Neuronal stem cell (in vitro differentiated cells): ENCODE measurements around the gene FARP1.
"Not testable (repeated sequence)": the region's sequence is repeated elsewhere in the genome, so short reads cannot be mapped to it uniquely, and the experiment has no call there.

Experiments used
- DNase-seq: peaks from one replicate; pipeline ENCODE4 v3.0.0-alpha.2; 2013; ENCODE audit warnings: low spot score
- H2AFZ ChIP-seq: one replicate; pipeline ENCODE4 v1.6.1; 2013; ENCODE audit warnings: mild to moderate bottlenecking, low read length, inconsistent platforms
- H2AK5ac ChIP-seq: 2 replicates; pipeline ENCODE4 v1.6.1; 2013; ENCODE audit warnings: low read depth, mild to moderate bottlenecking, inconsistent platforms, low read length, moderate library complexity, mixed read lengths
- H2BK120ac ChIP-seq: 2 replicates; pipeline ENCODE4 v1.6.1; 2013; ENCODE audit warnings: low read depth, mild to moderate bottlenecking, inconsistent platforms, low read length, moderate library complexity, mixed read lengths
- H2BK12ac ChIP-seq: one replicate; pipeline ENCODE4 v1.6.1; 2013; ENCODE audit warnings: low read length, inconsistent platforms
- H2BK15ac ChIP-seq: 2 replicates; pipeline ENCODE4 v1.6.1; 2013; ENCODE audit warnings: mild to moderate bottlenecking, low read length, inconsistent platforms, mixed read lengths
- H2BK5ac ChIP-seq: one replicate; pipeline ENCODE4 v1.6.1; 2013; ENCODE audit warnings: inconsistent platforms, mild to moderate bottlenecking, low read length, moderate library complexity
- H3K14ac ChIP-seq: one replicate; pipeline ENCODE4 v1.6.1; 2013; ENCODE audit warnings: low read length, inconsistent platforms
- H3K18ac ChIP-seq: 2 replicates; pipeline ENCODE4 v1.6.1; 2013; ENCODE audit warnings: low read length, inconsistent platforms
- H3K23ac ChIP-seq: 2 replicates; pipeline ENCODE4 v1.6.1; 2013; ENCODE audit warnings: low read depth, mild to moderate bottlenecking, mixed read lengths, low read length, inconsistent platforms; ENCODE audit not compliant: poor library complexity
- H3K27ac ChIP-seq: replicated peaks from 3 replicates; pipeline ENCODE4 v1.5.1; 2013; ENCODE audit warnings: low read length, inconsistent platforms
- H3K27me3 ChIP-seq, 3 experiments: 2 replicates each; pipeline ENCODE4 v1.6.1; 2013; ENCODE audit warnings: low read length in 3 of 3, mild to moderate bottlenecking in 2 of 3, inconsistent platforms in 1 of 3, low read depth in 1 of 3, mixed read lengths in 1 of 3, moderate library complexity in 1 of 3; ENCODE audit not compliant: control insufficient read depth in 3 of 3, insufficient read depth in 3 of 3
- H3K36me3 ChIP-seq, 2 donors: replicated peaks in 1 of 2; 2 replicates each; pipeline ENCODE4 v1.6.1; 2013; ENCODE audit warnings: low read length in 2 of 2; ENCODE audit not compliant: control insufficient read depth in 2 of 2, insufficient read depth in 2 of 2
- H3K4ac ChIP-seq: 2 replicates; pipeline ENCODE4 v1.6.1; 2013; ENCODE audit warnings: inconsistent platforms, mild to moderate bottlenecking, low read length, moderate library complexity
- H3K4me1 ChIP-seq, 2 donors: 1 replicate in 1 of 2; 2 replicates in 1 of 2; pipeline ENCODE4 v1.6.1; 2013; ENCODE audit warnings: low read length in 2 of 2, low read depth in 1 of 2; ENCODE audit not compliant: control insufficient read depth in 2 of 2, insufficient read depth in 1 of 2
- H3K4me2 ChIP-seq: one replicate; pipeline ENCODE4 v1.6.1; 2013; ENCODE audit warnings: mild to moderate bottlenecking, low read length, inconsistent platforms; ENCODE audit not compliant: insufficient read depth, poor library complexity, severe bottlenecking
- H3K4me3 ChIP-seq, 2 donors: 2 replicates each; pipeline ENCODE4 v1.5.1; 2013; ENCODE audit warnings: low read length in 2 of 2, mild to moderate bottlenecking in 2 of 2, inconsistent platforms in 1 of 2, moderate library complexity in 1 of 2
- H3K79me1 ChIP-seq: one replicate; pipeline ENCODE4 v1.6.1; 2013; ENCODE audit warnings: low read depth, mild to moderate bottlenecking, inconsistent platforms, low read length, moderate library complexity
- H3K9ac ChIP-seq: one replicate; pipeline ENCODE4 v1.6.1; 2013; ENCODE audit warnings: mild to moderate bottlenecking, low read depth, low read length, inconsistent platforms; ENCODE audit not compliant: poor library complexity
- H3K9me3 ChIP-seq, 2 donors: replicated peaks in 1 of 2; 2 replicates each; pipeline versions ENCODE3 to v1.6.1; 2013; ENCODE audit warnings: low read length in 2 of 2, mild to moderate bottlenecking in 2 of 2, inconsistent platforms in 1 of 2, low read depth in 1 of 2, mixed read lengths in 1 of 2, moderate library complexity in 1 of 2; ENCODE audit not compliant: control insufficient read depth in 2 of 2, insufficient read depth in 1 of 2
- H4K8ac ChIP-seq: one replicate; pipeline ENCODE4 v1.6.1; 2013; ENCODE audit warnings: low read depth, mild to moderate bottlenecking, inconsistent platforms, low read length, moderate library complexity
- H4K91ac ChIP-seq: one replicate; pipeline ENCODE4 v1.6.1; 2013; ENCODE audit warnings: low read length, low read depth, mild to moderate bottlenecking, inconsistent platforms; ENCODE audit not compliant: poor library complexity
- WGBS, 2 donors: extraction: QIAGEN DNeasy Blood & Tissue Kit; methylation state at CpG; one replicate each; pipeline ENCODE4 v1.1.7; 2013; ENCODE audit warnings: missing lambda C conversion rate in 2 of 2, mixed read lengths in 1 of 2; ENCODE audit not compliant: insufficient read length in 2 of 2, insufficient replicate concordance in 1 of 2; ENCODE audit errors: extremely low coverage in 2 of 2; 5-methylcytosine and 5-hydroxymethylcytosine counted together

FARP1 gene

DNA sequence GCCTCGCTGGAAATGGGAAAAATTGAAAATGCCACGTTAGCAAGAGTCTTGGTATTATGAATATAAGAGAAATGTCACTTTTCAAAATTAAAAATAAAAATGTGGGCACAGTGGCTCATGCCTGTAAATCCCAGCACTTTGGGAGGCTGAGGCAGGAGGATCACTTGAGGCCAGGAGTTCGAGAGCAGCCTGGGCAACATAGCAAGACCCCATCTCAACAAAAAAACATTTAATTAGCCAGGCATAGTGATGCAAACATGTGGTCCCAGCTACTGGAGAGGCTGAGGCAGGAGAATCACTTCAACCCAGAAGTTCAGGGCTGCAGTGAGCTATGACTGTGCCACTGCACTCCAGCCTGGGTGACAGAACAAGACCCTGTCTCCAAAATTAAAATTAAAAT is 270.4 kb downstream of the FARP1 start:
- not testable (repeated sequence) for H3K4me1 ChIP-seq, H2BK120ac ChIP-seq, H2BK5ac ChIP-seq, H2BK12ac ChIP-seq, H3K23ac ChIP-seq, H3K9ac ChIP-seq, H3K27me3 ChIP-seq, H3K4ac ChIP-seq, DNase-seq, H2AFZ ChIP-seq, H3K4me3 ChIP-seq, H3K4me2 ChIP-seq, H4K91ac ChIP-seq, H2AK5ac ChIP-seq, H4K8ac ChIP-seq, H3K79me1 ChIP-seq, H3K9me3 ChIP-seq, H3K14ac ChIP-seq, H3K27ac ChIP-seq, H3K18ac ChIP-seq, H2BK15ac ChIP-seq
- WGBS, 2 donors: no CpG with 5 or more reads among the region's 3 CpGs
- H3K36me3 ChIP-seq: peaks cover 26 to 89% of the 10 kb centered on the region in 2 donors

DNA sequence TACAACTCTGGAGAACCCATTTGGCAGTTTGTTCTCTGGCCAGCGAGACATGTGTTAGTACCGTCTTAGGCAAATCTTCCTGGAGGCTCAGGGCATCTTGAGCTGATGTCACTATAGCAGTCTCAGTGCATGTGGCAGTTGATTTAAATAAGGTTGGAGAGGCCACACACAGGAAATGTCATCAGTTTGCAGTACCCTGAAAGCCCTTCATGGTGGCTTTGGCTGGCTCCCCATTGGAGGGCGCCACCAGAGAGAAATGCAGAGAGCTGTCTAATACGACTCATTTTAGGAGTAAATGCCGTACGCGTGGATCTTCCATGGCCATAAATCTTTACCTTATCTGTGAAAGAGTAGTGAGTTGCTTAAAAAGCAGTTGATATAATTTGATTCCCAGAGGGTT is 270.9 kb downstream of the FARP1 start:
- no peak overlapping the region for H2BK15ac ChIP-seq

DNA sequence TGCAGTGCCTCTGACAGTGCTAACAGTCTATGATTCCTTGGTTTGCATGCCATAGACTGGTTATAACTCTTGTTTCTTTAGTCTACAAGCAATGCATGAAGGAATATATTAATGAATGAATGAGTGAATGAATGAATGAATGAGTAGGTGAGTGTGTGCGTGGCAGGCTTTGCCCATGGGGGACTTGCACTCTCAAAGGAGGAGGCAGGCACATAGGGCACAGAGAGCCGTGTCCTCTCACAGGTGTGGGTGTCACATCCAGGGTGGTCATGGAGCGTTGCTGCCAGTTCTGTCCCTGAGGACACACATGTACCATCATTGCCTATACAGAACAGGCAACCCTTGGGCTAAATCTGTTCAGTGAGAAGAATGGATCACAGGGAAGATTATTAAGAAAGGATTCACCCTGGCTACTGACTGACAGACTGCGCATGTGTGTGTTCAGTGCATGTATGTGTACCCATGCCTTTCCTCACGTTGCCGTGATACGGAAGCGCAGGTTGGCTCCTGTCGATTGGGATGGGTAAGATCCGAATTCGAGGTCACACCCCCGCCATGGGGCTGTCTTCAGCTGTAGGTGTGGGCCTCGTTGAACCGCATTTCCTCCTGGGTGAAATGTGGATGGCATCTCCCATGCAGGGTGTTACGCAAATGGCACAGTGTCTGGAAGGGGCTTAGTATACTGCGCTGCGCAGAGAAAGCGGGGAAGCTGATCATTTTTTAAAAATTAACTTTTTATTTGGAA is 272.6 kb downstream of the FARP1 start:
- H2AFZ ChIP-seq: no peak overlapping the region
- no peak overlapping the region for H4K8ac ChIP-seq
- no peak overlapping the region for H2BK120ac ChIP-seq
- H3K9me3 ChIP-seq: peaks cover 6% of the 10 kb centered on the region in 2 donors
- H3K4me3 ChIP-seq: no peak overlapping the region
- H3K27me3 ChIP-seq: no peaks in the 10 kb centered on the region
- no peak overlapping the region for H3K4ac ChIP-seq
- WGBS, 2 donors: no CpG with 5 or more reads among the region's 18 CpGs
- H2BK12ac ChIP-seq: no peak overlapping the region
- no peak overlapping the region for H2BK5ac ChIP-seq
- no peak overlapping the region for H3K27ac ChIP-seq
- peaks cover 24 to 91% of the 10 kb centered on the region in 2 donors for H3K36me3 ChIP-seq
- no peak overlapping the region for H2BK15ac ChIP-seq
- H3K18ac ChIP-seq: no peak overlapping the region
- no peak overlapping the region for H2AK5ac ChIP-seq
- no peak overlapping the region for H3K14ac ChIP-seq
- H4K91ac ChIP-seq: no peak overlapping the region
- no peak overlapping the region for H3K4me2 ChIP-seq
- H3K4me1 ChIP-seq: no peaks in the 10 kb centered on the region
- no peak overlapping the region for H3K9ac ChIP-seq
- no peak for DNase-seq
- H3K79me1 ChIP-seq: no peaks in the 10 kb centered on the region
- H3K23ac ChIP-seq: no peak overlapping the region

More for the DNA sequence above, 270.9 kb downstream of the FARP1 start:
- H3K18ac ChIP-seq: no peak overlapping the region
- H3K4ac ChIP-seq: no peak overlapping the region
- H2AFZ ChIP-seq: no peak overlapping the region
- no peak overlapping the region for H4K8ac ChIP-seq
- H3K79me1 ChIP-seq: no peaks in the 10 kb centered on the region
- no peak overlapping the region for H3K14ac ChIP-seq
- WGBS, 2 donors: no CpG with 5 or more reads among the region's 7 CpGs
- H3K36me3 ChIP-seq: peaks cover 26 to 94% of the 10 kb centered on the region in 2 donors
- no peak overlapping the region for H3K4me2 ChIP-seq
- no peak overlapping the region for H3K23ac ChIP-seq
- no peak overlapping the region for H2AK5ac ChIP-seq
- H3K9me3 ChIP-seq: peaks cover 6% of the 10 kb centered on the region in 2 donors
- H2BK120ac ChIP-seq: no peak overlapping the region
- H2BK5ac ChIP-seq: no peak overlapping the region
- no peaks in the 10 kb centered on the region for H3K27me3 ChIP-seq
- H4K91ac ChIP-seq: no peak overlapping the region
- no peak overlapping the region for H2BK12ac ChIP-seq
- H3K9ac ChIP-seq: no peak overlapping the region
- DNase-seq: no peak
- H3K27ac ChIP-seq: no peak overlapping the region
- no peak overlapping the region for H3K4me3 ChIP-seq
- H3K4me1 ChIP-seq: no peaks in the 10 kb centered on the region

DNA sequence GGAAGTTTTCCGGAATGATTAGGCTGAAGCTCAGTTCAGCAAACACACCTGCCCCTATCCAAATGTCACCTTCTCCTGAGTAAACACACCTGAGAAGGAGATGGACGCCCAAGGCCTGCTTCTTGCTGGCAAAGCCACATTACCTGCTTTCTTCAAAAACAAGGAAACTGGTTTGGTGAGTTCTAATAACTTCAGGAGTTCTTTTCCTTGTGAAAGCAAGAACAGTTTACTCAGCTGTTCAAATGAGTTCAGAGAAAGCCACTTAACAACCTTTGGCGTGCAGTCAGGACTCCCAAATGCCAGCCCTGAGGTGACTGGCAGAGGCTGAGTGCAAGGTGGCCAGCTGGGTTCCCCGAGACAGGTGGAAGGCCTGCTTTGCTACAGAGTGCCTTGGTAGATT is 273.5 kb downstream of the FARP1 start:
- H3K9ac ChIP-seq: no peak overlapping the region
- H3K27me3 ChIP-seq: no peaks in the 10 kb centered on the region
- no peak overlapping the region for H2BK12ac ChIP-seq
- H3K9me3 ChIP-seq: peaks cover 6% of the 10 kb centered on the region in 2 donors
- peaks cover 23 to 89% of the 10 kb centered on the region in 2 donors for H3K36me3 ChIP-seq
- no peak overlapping the region for H3K27ac ChIP-seq
- H2BK120ac ChIP-seq: no peak overlapping the region
- no peak overlapping the region for H3K4me3 ChIP-seq
- no peak overlapping the region for H2AK5ac ChIP-seq
- no peak overlapping the region for H4K91ac ChIP-seq
- no peak for DNase-seq
- no peak overlapping the region for H3K4me2 ChIP-seq
- H4K8ac ChIP-seq: no peak overlapping the region
- WGBS, 2 donors: no CpG with 5 or more reads among the region's 4 CpGs
- no peak overlapping the region for H3K23ac ChIP-seq
- no peaks in the 10 kb centered on the region for H3K79me1 ChIP-seq
- H3K4me1 ChIP-seq: no peaks in the 10 kb centered on the region
- H2AFZ ChIP-seq: no peak overlapping the region
- no peak overlapping the region for H2BK15ac ChIP-seq
- no peak overlapping the region for H2BK5ac ChIP-seq
- H3K14ac ChIP-seq: no peak overlapping the region
- H3K18ac ChIP-seq: no peak overlapping the region
- no peak overlapping the region for H3K4ac ChIP-seq
